GM06990 (cell line): ENCODE data around the gene VAPB.

Experiments
- DNase-seq: peaks from one replicate; pipeline ENCODE4 v3.0.0-alpha.2; 2011; ENCODE audit not compliant: insufficient read length; ENCODE audit errors: extremely low read depth
- H3K27me3 ChIP-seq: replicated peaks from 2 replicates; pipeline ENCODE4 v1.6.0; 2011; ENCODE audit warnings: low read length; ENCODE audit not compliant: control insufficient read depth, insufficient read depth
- H3K36me3 ChIP-seq: 2 replicates; pipeline ENCODE4 v1.5.1; 2011; ENCODE audit warnings: low read length; ENCODE audit not compliant: control insufficient read depth, insufficient read depth
- H3K4me3 ChIP-seq: replicated peaks from 2 replicates; pipeline ENCODE4 v1.5.1; 2011; ENCODE audit warnings: low read depth, mild to moderate bottlenecking, control low read depth, low read length
- CTCF ChIP-seq: IDR thresholded peaks from 2 replicates; pipeline ENCODE4 v1.5.1; 2011; ENCODE audit warnings: low read length, control low read depth, mild to moderate bottlenecking, inconsistent platforms; ENCODE audit not compliant: insufficient read depth, poor library complexity, severe bottlenecking

The VAPB gene

GRCh38 chr20:58472273-58473018 lies 83.4 kb downstream of the VAPB start:
- no peak for DNase-seq
- H3K36me3 ChIP-seq = no peaks in the 10 kb centered on the region
- TF ChIP-seq CTCF = no peak
- H3K27me3 ChIP-seq = no peaks in the 10 kb centered on the region
- H3K4me3 ChIP-seq = no peak overlapping the region

GRCh38 chr20:58473453-58474425 lies 84.7 kb downstream of the VAPB start:
- TF ChIP-seq CTCF = no peak
- H3K36me3 ChIP-seq = no peaks in the 10 kb centered on the region
- no peaks in the 10 kb centered on the region for H3K27me3 ChIP-seq
- H3K4me3 ChIP-seq = no peak overlapping the region
- DNase-seq = no peak

GRCh38 chr20:58475466-58475865 lies 86.4 kb downstream of the VAPB start:
- DNase-seq = no peak
- TF ChIP-seq CTCF = no peak

GRCh38 chr20:58478141-58478805 lies 89.2 kb downstream of the VAPB start:
- no peaks in the 10 kb centered on the region for H3K36me3 ChIP-seq
- no peak overlapping the region for H3K4me3 ChIP-seq
- no peak for TF ChIP-seq CTCF
- no peaks in the 10 kb centered on the region for H3K27me3 ChIP-seq
- no peak for DNase-seq

More at GRCh38 chr20:58475466-58475865, 86.4 kb downstream of the VAPB start:
- H3K27me3 ChIP-seq = no peaks in the 10 kb centered on the region
- no peak overlapping the region for H3K4me3 ChIP-seq
- no peaks in the 10 kb centered on the region for H3K36me3 ChIP-seq

- DNase-seq = no peak
- Histone ChIP-seq H3K36me3 (no peaks in the 10 kb centered on the region), H3K27me3 (no peaks in the 10 kb centered on the region), H3K4me3 (no peak overlapping the region)
- no peak for TF ChIP-seq CTCF
Measured at GRCh38 chr20:58479726-58480440, 90.9 kb downstream of the VAPB start.
